GM21619 (cell line): Measurements from ENCODE around the gene PRTFDC1.

Experiments used
- ATAC-seq: cut with Tn5 transposase; IDR thresholded peaks from one replicate; pipeline ENCODE4 v1.9.1; 2021; ENCODE audit not compliant: unreplicated experiment

The PRTFDC1 gene

DNA sequence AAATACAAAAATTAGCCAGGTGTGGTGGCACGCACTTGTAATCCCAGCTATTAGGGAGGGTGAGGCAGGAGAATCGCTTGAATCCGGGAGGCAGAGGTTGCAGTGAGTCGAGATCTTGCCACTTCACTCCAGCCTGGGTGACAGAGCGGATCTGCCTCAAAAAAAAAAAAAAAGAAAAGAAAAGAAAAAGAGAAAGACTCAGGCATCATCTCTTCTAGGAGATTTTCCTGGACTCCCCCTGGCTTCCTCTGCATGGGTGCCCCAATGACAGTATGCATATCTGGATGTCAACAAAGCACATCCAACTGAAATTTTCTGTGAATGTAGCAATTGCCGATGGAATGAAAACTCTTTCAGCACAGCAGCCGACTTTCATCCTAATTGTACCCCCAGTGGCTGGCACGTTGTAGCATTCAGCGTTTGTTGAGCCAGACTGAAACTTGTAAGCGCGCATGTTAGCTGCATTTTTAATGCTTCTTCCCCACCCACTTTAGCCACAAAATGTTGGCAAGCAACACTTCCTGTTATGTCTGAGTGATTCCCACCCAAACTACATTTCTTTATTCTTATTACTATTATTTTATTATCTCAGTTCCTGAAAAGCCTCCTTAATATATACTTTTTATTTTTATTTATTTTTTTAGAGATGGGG is 70.2 kb downstream of the PRTFDC1 start:
- ATAC-seq = peak; percentile 62

DNA sequence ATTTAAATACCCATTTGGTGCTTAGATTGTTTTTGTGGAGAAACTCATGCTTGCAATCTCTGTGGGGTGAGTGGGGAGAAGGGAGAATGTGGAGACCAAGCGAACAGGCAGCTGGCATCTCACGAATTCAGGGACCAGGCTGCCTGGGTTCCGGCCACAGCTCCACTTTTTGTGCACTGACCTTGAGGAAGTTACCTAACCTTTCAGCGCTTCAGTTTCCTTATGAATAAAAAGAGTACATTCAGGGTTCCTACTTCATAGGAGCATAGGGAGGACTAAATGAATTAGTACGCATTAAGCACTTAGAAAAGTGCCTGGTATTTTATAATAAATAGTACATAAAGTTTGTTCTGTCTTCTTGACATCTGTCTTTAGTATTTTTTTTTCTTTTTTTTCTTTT is 72.5 kb downstream of the PRTFDC1 start:
- ATAC-seq = no peak

DNA sequence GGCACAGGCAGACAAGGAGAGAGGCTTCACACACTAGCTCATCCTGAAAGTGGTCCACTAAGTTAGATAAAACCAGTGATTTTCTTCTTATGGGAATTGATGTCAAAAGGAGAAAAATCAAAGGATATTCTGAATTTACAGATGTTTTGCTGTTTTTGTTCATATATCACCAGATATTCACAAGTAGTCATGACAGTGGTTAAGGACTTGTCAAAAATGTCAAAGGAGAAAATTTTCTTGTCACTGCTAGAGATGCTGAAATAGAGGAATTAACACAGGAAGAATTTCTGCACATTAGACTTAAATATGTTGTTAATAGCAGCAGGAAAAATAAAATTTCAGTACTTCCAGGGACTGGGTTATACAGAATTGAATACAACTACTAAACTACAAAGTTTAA is 78.3 kb downstream of the PRTFDC1 start:
- ATAC-seq = no peak

DNA sequence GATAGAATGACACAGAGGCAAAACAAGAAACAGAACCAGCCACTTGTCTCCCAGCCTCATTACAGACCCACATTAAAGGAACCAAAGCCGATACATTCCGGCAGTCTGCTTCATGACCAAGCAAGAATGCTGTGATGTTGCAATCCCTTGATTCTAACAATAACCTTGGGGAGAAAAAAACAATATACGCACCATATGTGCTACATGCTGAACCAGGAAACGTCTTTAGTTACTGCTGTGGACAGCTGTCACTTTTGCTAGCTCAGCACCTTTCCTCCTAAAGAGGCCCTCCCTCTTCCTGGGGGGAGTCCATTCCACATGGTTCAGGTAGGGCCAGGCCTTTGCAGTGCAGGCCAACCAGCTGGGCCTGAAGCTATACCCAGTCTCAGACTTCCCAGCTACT is 79.1 kb downstream of the PRTFDC1 start:
- ATAC-seq = no peak

DNA sequence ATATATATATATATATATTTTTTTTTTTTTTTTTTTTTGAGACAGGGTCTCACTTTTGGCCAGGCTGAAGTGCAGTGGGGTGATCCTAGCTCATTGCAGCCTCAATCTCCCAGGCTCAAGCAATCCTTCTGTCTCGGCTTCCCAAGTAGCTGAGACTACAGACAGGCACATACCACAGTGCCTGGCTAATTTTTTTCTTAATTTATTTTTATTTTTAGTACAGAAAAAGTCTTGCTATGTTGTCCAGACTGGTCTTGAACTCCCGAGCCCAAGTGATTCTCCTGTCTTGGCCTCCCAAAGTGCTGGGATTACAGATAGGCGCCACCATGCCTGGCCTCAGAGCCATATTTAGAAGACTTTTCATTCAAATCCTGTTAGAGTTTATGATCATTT is 79.6 kb downstream of the PRTFDC1 start:
- ATAC-seq = no peak

DNA sequence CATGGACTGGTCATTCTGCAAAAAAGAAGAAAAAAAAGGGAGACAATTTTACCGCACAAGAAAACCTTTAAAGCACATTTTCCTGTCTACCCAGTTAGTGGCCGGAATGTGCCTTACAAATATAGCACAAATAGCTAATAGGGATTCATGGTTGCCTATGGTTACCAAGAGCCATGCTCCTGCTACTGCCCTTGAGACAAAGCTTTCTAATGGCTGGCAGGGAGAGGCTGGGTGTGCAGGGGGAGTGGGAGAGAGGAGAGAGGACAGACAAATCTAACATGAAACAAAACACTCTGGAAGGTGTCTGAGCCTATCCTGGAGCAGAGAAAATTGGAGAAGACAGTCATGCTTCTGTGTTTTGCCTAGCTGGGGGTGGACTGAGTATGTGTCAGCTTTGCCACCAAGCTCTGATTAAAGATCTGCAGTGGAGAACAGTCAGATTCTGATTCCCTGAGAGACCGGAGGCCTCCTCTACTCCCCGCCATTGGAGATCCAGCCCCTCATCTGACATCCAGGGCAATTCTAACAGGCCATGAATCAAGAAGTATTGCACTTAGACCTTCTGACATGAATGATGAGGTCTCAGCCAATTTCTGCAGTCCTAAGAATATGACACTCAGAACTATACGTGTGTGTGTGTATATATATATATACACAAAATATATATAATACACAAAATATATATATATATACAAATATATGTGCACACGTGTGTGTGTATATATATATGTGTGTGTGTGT is 80.2 kb downstream of the PRTFDC1 start:
- ATAC-seq = no peak

DNA sequence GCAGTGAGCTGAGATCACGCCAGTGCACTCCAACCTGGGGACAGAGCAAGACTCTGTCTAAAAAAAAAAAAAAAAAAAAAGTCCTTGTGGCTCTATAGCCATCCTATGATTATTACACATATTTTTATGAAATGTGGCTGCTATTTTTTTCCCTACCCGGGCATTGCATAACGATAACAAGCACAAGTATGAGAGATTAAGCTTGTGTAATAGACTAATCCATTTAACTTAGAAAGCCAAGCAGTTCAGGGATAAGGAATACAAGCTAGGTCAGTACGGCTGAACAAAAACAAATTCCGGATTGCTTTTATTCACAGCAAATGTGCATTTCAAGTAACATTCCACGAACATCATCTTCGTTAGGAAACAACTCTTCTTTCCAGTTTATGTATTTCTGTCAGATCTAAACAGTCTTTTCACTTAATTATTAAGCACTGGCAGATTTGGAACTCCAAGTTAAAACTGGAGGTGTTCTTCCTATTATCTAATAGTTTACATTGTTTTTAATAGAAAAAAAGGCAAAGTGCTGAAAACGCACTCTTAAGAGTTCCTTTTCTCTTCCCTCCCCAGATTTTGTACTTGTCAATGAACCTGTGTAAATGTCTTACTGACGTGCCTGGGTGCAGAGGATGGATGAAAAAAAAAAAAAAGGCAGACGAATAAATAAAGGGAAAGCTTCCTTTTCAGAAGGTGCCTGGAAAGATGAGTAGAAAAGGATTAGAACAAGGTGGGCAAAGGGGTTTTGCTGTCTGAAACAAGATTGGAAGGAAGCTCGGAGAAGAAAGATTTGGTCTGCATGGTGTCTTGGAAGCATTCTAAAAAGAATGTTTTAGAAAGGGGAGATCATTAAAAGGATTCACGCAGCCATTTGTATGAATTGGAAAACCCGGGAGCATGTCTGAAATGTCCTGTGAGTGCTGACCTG is 81.1 kb downstream of the PRTFDC1 start:
- ATAC-seq = no peak

DNA sequence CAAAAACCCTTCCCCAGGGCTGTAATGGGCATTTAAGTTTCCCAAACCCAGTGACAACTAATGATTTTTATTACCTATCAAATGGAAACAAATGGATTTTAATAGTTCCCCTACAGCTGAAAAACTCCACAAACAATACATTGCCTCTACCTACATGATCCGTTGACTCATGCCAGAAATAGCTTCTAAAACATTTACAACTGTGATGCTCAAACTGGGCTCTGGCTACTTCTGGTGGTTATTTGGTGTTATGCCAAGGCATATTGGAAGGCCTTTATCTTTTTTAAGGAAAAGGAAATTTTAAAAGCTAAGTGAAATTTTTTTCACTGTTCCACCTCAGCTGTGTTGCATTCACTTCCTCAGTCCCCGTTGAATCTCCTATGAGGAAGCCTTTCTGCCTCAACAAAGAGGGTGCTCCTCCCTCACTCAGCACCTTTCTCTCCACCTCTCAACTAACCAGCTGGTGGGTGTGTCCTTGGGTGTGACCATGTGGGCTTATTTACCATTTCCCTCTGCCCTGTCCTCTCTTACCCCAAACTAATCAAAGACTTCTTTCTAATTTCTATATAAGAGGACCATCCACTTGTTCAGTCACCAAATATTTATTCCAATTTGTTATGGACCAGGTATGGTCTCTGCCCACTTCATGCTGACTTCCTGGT is 82.9 kb downstream of the PRTFDC1 start:
- ATAC-seq = no peak

DNA sequence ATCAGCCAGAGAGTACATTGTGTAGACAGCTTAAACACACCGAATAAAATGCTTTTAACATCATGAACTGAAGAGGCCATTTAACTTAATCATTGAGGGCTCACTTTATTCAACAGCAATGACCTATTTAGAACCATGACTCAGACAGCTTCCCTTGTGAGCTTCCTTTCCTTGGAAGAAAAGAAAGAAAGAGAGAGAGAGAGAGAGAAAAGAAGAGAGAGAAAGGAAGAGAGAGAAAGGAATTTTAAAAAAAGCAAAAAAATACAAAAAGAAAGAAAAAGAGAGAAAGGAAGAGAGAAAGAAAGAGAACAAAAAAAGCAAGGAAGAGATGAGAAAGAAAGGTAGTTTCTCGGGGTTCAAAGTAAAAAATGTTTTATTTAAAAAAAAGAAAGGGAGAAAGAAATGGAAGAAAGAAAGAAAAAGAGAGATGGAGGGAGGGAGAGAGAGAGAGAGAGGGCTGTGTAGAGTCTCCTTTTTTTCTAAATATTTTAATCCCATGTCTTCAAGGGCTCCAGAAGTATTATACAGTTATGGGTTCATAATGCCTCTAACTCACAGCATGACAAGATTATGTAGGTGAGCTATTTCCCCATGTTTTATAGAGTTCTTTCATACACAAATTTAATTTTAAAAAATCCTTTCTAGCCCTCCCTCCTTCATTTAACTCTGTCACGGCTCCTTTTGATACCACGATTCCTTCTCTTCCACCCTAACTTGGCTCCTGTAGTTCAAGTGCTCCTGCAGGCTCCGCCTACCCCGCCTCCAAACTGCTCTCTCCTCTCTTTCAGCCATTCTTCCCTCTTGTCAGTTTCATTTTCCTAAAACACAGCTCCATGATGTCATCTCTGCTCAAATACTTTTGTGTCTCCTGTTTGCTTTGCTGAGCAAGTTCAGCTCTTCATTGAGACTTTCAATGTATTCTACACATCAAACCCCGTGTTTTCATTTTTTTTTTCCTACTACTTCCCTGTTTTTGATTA is 85.5 kb downstream of the PRTFDC1 start:
- no peak for ATAC-seq

DNA sequence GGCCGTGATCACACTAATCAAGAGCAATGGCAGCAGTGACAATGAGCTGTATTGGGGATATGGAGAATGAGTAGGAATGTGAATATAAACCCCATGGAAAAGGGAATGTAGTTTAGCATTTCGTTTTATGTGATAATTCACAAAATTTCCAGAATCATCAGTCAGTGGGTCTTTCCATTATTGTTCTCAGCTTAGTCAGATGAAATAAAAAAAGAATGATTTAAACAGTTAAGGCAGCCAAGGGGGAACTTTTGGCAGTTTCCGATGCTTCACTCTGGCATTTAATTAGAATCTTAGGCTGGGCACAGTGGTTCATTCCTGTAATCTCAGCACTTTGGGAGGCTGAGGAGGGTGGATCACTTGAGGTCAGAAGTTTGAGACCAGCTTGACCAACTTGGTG is 86.6 kb downstream of the PRTFDC1 start:
- ATAC-seq = no peak

DNA sequence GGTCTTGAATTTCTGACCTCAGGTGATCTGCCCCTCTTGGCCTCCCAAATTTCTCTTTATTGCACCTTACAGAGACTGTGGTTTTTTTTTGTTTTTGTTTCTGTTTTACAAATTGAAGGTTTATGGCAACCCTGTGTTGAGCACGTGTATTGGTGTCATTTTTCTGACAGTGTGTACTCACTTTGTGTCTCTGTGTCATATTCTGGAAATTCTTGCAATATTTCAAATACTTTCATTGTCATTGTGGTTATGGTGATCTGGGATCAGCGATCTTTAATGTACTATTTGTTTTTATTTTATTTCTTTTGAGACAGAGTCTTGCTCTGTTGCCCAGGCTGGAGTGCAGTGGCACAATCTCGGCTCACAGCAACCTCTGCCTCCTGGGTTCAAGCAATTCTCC is 89.8 kb downstream of the PRTFDC1 start:
- ATAC-seq = no peak

DNA sequence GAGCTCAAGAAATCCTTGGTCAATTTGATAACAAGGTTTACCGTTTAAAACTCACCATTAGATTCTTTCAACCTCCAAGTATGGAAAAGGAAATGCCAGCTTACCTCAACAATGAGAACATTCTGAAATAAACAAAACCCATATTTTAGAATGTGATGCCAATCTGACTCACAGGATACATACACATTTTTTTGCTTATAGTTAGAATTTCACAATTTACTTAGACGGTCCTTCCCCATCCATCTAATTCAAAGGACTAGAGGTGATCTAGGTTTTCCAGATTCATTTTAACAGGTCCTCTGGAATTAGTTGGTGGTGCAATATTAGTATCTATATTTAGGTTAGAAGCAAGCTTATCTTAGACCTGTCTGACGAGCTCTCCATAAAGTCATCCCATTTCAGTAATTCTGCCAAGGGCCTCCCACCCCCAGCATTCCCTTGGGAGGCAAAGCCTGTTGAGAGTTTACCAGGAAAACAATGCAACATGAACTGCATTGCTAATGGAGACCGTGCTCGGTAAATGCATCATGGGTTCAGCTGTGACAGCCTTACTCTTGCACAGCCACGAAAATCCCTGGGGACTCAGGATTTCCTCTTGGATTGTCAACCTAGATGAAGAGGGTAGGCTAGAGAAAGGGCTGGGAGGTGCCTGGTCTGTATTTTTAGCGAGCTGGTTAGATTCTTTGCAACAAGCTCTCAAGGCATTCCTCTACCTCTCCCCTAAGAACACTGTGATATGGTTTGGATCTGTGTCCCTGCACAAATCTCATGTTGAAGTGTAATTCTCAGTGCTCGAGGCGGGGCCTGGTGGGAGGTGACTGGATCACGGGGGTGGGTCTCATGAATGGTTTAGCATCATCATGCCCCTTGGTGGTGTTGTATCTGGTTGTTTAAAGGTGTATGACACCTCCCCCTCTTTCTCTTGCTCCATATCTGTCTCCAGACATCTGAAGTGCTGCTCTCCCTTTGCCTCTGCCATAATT is 93.8 kb downstream of the PRTFDC1 start:
- no peak for ATAC-seq

DNA sequence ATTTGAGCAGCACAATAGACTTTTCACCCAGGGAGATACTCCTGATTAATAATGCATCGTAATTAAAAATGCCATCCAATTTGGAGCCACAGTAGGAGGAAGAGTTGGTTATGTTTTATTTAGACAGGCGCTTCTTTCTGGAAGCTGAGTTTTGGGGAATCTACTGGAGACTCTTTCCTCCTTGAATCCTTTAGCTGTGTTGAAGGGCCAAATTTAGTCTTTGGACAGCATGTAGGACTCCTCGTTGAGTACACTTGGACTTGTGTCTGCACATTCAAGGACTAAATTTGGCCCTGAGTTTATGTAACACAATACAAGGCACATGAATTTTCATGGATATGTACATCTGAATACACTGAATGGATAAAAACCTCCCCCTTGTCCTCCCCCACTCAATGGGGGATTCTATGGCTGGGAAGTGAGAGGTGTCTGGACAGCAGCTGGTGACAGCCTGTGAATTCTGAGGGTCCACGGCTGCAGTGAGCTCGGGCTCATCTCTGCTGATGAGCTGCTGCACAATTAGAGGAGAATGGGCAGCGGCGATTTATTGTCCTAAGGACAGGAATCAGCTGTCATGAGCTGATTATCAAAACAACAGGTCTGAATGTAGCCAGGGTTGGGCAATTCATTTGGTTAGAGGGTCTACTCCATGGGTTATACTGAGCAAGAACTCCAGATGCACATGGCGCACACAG is 95.2 kb downstream of the PRTFDC1 start:
- no peak for ATAC-seq

DNA sequence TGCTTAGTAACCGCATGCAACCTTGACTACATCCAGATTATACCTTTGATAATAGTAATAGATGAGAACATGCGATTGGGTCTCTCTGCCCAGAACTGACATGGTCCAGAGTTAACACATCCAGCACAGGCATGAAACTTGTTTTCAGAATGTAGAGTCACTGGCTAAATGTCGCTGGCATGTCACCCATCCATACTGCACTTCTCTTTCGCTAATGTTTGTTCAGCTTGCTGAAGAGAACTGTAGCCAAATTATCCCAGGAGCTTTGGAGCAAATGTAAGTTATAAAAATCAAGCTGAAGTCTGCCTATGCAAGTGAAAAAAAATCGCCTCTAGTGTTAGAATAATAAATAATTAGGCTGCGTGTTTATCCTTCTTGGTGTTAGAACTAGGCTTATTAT is 98.2 kb downstream of the PRTFDC1 start:
- no peak for ATAC-seq

DNA sequence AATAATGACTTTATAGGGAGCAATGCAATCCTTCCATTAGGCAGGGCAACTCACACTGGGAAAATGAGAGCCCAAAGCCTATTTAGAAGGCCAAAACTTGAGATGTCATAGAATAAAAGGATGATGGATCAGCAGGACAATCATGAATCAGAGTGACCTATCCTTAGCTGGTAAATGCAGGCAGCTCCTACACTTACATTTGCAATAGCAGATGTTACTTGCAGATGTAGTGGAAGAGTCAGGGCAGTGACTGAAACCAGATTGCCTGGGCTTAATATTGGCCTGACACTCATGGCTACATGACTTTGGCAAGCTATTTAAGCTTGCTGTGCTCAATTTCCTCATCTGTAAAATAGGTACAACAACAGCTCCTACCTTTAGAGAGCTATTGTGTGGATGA is 98.7 kb downstream of the PRTFDC1 start:
- ATAC-seq = no peak

DNA sequence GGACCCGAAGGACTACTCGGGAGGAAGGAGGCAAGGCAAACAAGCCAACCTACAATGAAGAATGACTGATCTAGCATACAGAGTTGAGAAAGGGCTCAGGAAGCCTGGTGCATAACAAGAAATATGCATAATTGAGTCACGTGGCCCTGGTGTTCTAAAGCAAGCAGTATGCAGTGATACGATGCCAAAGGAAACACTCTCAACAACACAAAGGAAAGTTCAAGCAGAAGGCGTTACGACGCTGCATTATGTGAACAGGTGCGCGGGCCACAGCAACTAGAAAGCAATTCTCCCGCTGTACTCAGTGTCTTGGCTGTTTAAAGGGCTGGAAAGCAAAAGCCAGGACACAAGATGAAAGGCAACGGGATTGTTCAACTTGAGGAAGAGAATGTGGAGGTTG is 100.8 kb downstream of the PRTFDC1 start:
- no peak for ATAC-seq

DNA sequence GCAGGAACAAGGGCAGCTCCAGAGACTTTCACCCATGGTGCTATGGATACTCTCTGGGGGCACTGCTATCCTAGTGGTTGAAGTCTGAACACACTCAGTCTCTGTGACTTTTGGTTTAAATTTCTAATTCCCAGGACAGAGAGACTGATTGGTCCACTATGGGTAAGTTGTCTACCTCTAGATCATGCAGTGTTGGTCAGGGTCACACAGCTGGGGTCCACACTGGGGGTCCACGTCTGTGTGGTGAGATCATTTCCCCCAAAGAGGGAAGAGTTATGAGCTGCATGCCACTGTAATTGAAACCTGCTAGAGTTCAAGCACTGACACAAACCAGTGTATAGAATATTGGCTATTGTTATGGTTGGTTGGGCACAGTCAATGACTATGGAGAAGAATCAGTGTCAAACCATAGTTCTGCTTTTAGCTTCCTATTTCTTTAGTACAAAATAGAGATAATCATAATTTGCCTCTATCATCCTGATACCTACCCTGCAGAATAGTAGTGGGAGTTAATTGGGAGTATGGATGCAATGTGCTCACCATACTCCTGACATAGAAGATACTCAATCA is 101.6 kb downstream of the PRTFDC1 start:
- no peak for ATAC-seq
